Measurements from ENCODE around the gene ADAMTS3.

Gene ADAMTS3

GRCh38 chr4:72507860-72508419 is 61.1 kb downstream of the ADAMTS3 start:
- no peak for DNase-seq (ENCODE audit: low read depth, low spot score)
- no peak overlapping the region for H3K4me3 ChIP-seq (ENCODE audit: low read depth, low read length)
- in situ Hi-C loops (cut with HindIII; ENCODE audit: low sequenced_read_pairs) = no loop called here
- TF ChIP-seq, protein P1, sequence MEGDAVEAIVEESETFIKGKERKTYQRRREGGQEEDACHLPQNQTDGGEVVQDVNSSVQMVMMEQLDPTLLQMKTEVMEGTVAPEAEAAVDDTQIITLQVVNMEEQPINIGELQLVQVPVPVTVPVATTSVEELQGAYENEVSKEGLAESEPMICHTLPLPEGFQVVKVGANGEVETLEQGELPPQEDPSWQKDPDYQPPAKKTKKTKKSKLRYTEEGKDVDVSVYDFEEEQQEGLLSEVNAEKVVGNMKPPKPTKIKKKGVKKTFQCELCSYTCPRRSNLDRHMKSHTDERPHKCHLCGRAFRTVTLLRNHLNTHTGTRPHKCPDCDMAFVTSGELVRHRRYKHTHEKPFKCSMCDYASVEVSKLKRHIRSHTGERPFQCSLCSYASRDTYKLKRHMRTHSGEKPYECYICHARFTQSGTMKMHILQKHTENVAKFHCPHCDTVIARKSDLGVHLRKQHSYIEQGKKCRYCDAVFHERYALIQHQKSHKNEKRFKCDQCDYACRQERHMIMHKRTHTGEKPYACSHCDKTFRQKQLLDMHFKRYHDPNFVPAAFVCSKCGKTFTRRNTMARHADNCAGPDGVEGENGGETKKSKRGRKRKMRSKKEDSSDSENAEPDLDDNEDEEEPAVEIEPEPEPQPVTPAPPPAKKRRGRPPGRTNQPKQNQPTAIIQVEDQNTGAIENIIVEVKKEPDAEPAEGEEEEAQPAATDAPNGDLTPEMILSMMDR (IDR thresholded peaks at IDR 0.05; ENCODE audit: low read depth, low read length) = no peak

GRCh38 chr4:72507167-72507566 is 61.9 kb downstream of the ADAMTS3 start:
- no peak overlapping the region for H3K4me3 ChIP-seq (ENCODE audit: low read depth, low read length)
- TF ChIP-seq, protein P1 (IDR thresholded peaks at IDR 0.05; ENCODE audit: low read depth, low read length) = no peak
- in situ Hi-C loops (cut with HindIII; ENCODE audit: low sequenced_read_pairs) = no loop called here
- no peak for DNase-seq (ENCODE audit: low read depth, low spot score)

- no peak overlapping the region for H3K4me3 ChIP-seq (ENCODE audit: low read depth, low read length)
- in situ Hi-C loops (cut with HindIII; ENCODE audit: low sequenced_read_pairs) = no loop called here
- TF ChIP-seq, protein P1 (IDR thresholded peaks at IDR 0.05; ENCODE audit: low read depth, low read length) = peak; percentile 87
- DNase-seq (ENCODE audit: low read depth, low spot score) = peak; percentile 57
These were observed 63.7 kb downstream of the ADAMTS3 start for GRCh38 chr4:72505314-72505744.

DNA sequence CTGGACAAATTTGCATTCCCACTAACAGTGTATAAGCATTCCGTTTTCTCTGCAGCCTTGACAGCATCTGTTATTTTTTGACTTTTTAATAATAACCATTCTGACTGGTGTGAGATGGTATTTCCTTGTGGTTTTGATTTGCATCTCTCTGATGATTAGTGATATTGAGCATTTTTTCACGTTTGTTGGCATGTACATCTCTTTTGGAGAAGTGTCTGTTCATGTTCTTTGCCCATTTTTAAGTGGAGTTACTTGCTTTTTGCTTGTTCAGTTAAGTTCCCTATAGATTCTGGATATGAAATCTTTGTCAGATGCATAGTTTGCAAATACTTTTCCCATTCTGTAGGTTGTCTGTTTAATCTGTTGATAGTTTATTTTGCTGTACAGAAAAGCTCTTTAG is 68.8 kb downstream of the ADAMTS3 start:
- in situ Hi-C loops (cut with HindIII; ENCODE audit: low sequenced_read_pairs) = no loop called here
- TF ChIP-seq, protein P1 (IDR thresholded peaks at IDR 0.05; ENCODE audit: low read depth, low read length) = no peak
- no peak for DNase-seq (ENCODE audit: low read depth, low spot score)
- H3K4me3 ChIP-seq (ENCODE audit: low read depth, low read length) = no peak overlapping the region

DNA sequence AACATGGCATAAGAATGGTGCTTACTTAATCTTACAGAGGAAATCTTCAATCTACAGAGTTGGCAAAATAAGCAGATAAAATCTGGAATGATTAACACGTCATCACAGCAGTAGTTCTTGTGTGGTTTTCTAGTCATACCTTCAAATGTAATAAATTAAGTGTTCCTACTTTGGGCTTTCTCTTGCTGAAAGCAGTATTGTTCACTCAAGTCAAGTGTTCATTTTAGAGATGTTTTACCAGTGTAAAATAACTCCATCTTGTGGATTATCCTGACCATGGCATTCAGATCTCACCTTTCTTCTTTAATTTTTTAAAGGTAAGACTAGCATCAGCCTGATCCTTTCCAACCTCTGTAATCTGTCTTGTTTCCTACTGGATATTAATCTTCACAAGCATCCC is 72.9 kb downstream of the ADAMTS3 start:
- in situ Hi-C loops (cut with HindIII; ENCODE audit: low sequenced_read_pairs) = no loop called here
- DNase-seq (ENCODE audit: low read depth, low spot score) = peak; percentile 53
- TF ChIP-seq, protein P1 (IDR thresholded peaks at IDR 0.05; ENCODE audit: low read depth, low read length) = peak; percentile 41
- H3K4me3 ChIP-seq (ENCODE audit: low read depth, low read length) = no peak overlapping the region

DNA sequence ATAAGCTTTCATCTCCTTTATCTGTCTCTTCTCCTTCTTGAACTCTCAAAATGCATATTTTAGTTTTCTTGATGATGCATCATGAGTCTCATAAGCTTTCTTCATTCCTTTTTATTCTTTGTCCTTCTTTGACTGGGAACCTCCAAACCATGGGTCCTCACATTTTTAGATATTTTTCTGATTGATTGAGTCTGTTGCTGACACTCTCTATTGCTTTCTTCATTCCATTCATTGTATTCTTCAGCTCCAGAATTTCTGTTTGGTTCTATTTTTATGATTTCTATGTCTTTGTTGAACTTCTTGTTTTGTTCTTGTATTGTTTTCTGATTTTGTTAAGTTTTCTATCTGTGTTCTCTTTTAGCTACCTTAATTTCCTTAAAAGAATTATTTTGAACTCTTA is 74.9 kb downstream of the ADAMTS3 start:
- in situ Hi-C loops (cut with HindIII; ENCODE audit: low sequenced_read_pairs) = no loop called here
- TF ChIP-seq, protein P1 (IDR thresholded peaks at IDR 0.05; ENCODE audit: low read depth, low read length) = no peak
- no peak overlapping the region for H3K4me3 ChIP-seq (ENCODE audit: low read depth, low read length)
- DNase-seq (ENCODE audit: low read depth, low spot score) = no peak
